ENCODE data around the gene RSPO4. TPM values are rescaled to one million over a fixed set of nuclear protein-coding genes. Genes with fewer than 3 reads are reported as not detected.

RSPO4 gene
- 7.0 TPM for polyA plus RNA-seq (2013, experiment 1 of 2)
- polyA plus RNA-seq (2013, experiment 2 of 2), result 5.7 TPM

- no peaks in the 10 kb centered on the region for H3K36me3 ChIP-seq (ENCODE audit: control insufficient read depth, insufficient read depth, low read length)
- H3K27ac ChIP-seq (ENCODE audit: low read depth, low read length, severe bottlenecking), result peak within 1 kb of the TSS; percentile 87
- H3K4me1 ChIP-seq (ENCODE audit: control insufficient read depth, insufficient read depth, low read length, poor library complexity, severe bottlenecking), result no peaks in the 10 kb centered on the region
- WGBS, 2 experiments (ENCODE audit: insufficient coverage in 2 of 2), result 2 to 3% methylated on average over 59 to 66 of the region's 88 CpGs
- H3K4me3 ChIP-seq (ENCODE audit: extremely low read depth, insufficient read depth, low read length, poor library complexity, severe bottlenecking), result peak within 1 kb of the TSS; percentile 44
- no peaks in the 10 kb centered on the region for H3K9me3 ChIP-seq (ENCODE audit: control insufficient read depth, low read length)
Measured at GRCh38 chr20:1001911-1002681, at the start of gene RSPO4. RSPO4 (minus strand) TSS chr20:1002311; CDS start chr20:1002164, 147 bp downstream.

DNA sequence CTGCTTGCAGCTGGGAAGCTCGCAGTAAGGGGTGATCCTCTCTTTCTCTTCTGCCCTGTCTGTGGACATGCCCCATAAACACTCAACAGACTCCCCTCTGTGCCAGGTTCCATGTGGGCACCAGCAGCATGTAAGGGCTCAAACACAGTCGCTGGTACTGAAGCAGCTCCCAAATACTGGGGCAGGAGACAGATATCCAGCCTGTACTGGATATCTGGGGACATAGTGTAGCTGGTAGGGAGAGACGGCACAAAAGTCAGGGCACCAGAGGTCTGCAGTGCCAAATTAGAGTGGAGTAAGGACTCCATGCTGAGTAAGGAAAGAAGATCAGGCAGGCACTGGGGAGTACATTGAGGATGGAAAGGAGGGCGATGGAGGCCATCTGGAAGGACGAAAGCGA, 48.3 kb upstream of the RSPO4 start:
- H3K27ac ChIP-seq (ENCODE audit: low read depth, low read length, severe bottlenecking), result no peak overlapping the region
- no peaks in the 10 kb centered on the region for H3K9me3 ChIP-seq (ENCODE audit: control insufficient read depth, low read length)
- H3K36me3 ChIP-seq (ENCODE audit: control insufficient read depth, insufficient read depth, low read length), result no peaks in the 10 kb centered on the region
- H3K4me3 ChIP-seq (ENCODE audit: extremely low read depth, insufficient read depth, low read length, poor library complexity, severe bottlenecking), result no peak overlapping the region
- 83 to 84% methylated on average over 4 to 5 of the region's 6 CpGs for WGBS, 2 experiments (ENCODE audit: insufficient coverage in 2 of 2)
- no peaks in the 10 kb centered on the region for H3K4me1 ChIP-seq (ENCODE audit: control insufficient read depth, insufficient read depth, low read length, poor library complexity, severe bottlenecking)

GRCh38 chr20:1045860-1046418, 43.8 kb upstream of the RSPO4 start:
- Histone ChIP-seq H3K4me3 (ENCODE audit: extremely low read depth, insufficient read depth, low read length, poor library complexity, severe bottlenecking) (no peak overlapping the region), H3K4me1 (ENCODE audit: control insufficient read depth, insufficient read depth, low read length, poor library complexity, severe bottlenecking) (no peaks in the 10 kb centered on the region), H3K27ac (ENCODE audit: low read depth, low read length, severe bottlenecking) (no peak overlapping the region), H3K36me3 (ENCODE audit: control insufficient read depth, insufficient read depth, low read length) (no peaks in the 10 kb centered on the region), H3K9me3 (ENCODE audit: control insufficient read depth, low read length) (no peaks in the 10 kb centered on the region)
- WGBS, 2 experiments (ENCODE audit: insufficient coverage in 2 of 2), result 96 to 100% methylated on average over 1 to 2 of the region's 3 CpGs

DNA sequence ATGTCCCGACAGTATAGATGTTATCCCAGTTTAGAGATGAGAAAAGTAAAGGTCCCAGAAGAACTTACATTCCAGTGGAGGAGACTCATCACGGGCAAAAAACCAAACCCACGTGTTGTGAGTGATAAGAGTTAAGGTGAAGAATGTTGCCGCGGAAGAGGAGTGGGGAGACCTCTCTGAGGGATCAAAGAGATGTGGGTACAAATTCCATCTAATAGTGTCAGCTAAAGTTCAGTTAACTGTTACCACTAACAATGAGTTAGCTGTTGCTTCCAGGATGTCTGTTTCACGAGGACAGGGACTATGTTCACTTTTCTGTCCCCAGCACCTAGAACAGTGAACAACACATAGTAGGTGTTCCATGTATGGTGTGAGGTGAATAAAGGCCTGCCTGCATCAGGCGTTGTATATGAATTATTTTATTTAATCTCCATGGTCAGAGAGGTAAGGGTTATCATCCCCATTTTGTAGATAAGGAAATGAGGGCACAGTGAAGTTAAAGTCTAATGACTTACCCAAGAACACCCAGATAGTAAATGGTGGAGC, 39.8 kb upstream of the RSPO4 start:
- 88 to 90% methylated on average over 5 to 6 of the region's 7 CpGs for WGBS, 2 experiments (ENCODE audit: insufficient coverage in 2 of 2)
- Histone ChIP-seq H3K27ac (ENCODE audit: low read depth, low read length, severe bottlenecking) (no peak overlapping the region), H3K36me3 (ENCODE audit: control insufficient read depth, insufficient read depth, low read length) (no peaks in the 10 kb centered on the region), H3K9me3 (ENCODE audit: control insufficient read depth, low read length) (no peaks in the 10 kb centered on the region), H3K4me3 (ENCODE audit: extremely low read depth, insufficient read depth, low read length, poor library complexity, severe bottlenecking) (no peak overlapping the region), H3K4me1 (ENCODE audit: control insufficient read depth, insufficient read depth, low read length, poor library complexity, severe bottlenecking) (no peaks in the 10 kb centered on the region)

- no peaks in the 10 kb centered on the region for H3K9me3 ChIP-seq (ENCODE audit: control insufficient read depth, low read length)
- no peak overlapping the region for H3K27ac ChIP-seq (ENCODE audit: low read depth, low read length, severe bottlenecking)
- no peak overlapping the region for H3K4me3 ChIP-seq (ENCODE audit: extremely low read depth, insufficient read depth, low read length, poor library complexity, severe bottlenecking)
- no peaks in the 10 kb centered on the region for H3K36me3 ChIP-seq (ENCODE audit: control insufficient read depth, insufficient read depth, low read length)
- 81% methylated on average over 2 of the region's 2 CpGs; no CpG with 5 or more reads in 1 of the 2 experiments for WGBS, 2 experiments (ENCODE audit: insufficient coverage in 2 of 2)
- no peaks in the 10 kb centered on the region for H3K4me1 ChIP-seq (ENCODE audit: control insufficient read depth, insufficient read depth, low read length, poor library complexity, severe bottlenecking)
Measured at GRCh38 chr20:1038205-1038604, 36.1 kb upstream of the RSPO4 start.

- Histone ChIP-seq H3K27ac (ENCODE audit: low read depth, low read length, severe bottlenecking) (no peak overlapping the region), H3K4me1 (ENCODE audit: control insufficient read depth, insufficient read depth, low read length, poor library complexity, severe bottlenecking) (no peaks in the 10 kb centered on the region), H3K4me3 (ENCODE audit: extremely low read depth, insufficient read depth, low read length, poor library complexity, severe bottlenecking) (no peak overlapping the region), H3K9me3 (ENCODE audit: control insufficient read depth, low read length) (no peaks in the 10 kb centered on the region), H3K36me3 (ENCODE audit: control insufficient read depth, insufficient read depth, low read length) (no peaks in the 10 kb centered on the region)
- 83 to 100% methylated on average over 1 to 2 of the region's 2 CpGs for WGBS, 2 experiments (ENCODE audit: insufficient coverage in 2 of 2)
Measured at GRCh38 chr20:1037039-1037438, 34.9 kb upstream of the RSPO4 start.

GRCh38 chr20:1035466-1035865, 33.4 kb upstream of the RSPO4 start:
- whole genome bisulfite sequencing, 2 experiments (ENCODE audit: insufficient coverage in 2 of 2), result 100% methylated on average over 1 to 2 of the region's 3 CpGs
- Histone ChIP-seq H3K36me3 (ENCODE audit: control insufficient read depth, insufficient read depth, low read length) (no peaks in the 10 kb centered on the region), H3K9me3 (ENCODE audit: control insufficient read depth, low read length) (no peaks in the 10 kb centered on the region), H3K27ac (ENCODE audit: low read depth, low read length, severe bottlenecking) (no peak overlapping the region), H3K4me3 (ENCODE audit: extremely low read depth, insufficient read depth, low read length, poor library complexity, severe bottlenecking) (no peak overlapping the region), H3K4me1 (ENCODE audit: control insufficient read depth, insufficient read depth, low read length, poor library complexity, severe bottlenecking) (no peaks in the 10 kb centered on the region)

DNA sequence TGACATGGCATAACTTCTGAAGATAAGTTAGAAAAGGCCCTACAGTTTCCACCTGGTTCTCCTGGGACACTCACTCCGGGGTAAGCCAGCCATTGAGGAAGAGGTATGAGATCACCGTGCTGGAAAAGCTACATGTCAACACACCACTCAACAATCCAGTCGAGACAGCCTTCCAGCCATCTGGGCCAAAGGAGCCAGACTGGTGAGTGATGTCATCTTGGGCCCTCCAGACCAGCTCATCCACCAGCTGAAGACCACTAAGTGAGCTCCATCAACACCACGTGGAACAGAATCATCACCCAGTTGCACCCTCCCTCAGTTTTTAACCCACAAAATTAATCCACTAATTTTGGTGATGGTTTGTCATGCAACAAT, 32.3 kb upstream of the RSPO4 start:
- Histone ChIP-seq H3K9me3 (ENCODE audit: control insufficient read depth, low read length) (no peaks in the 10 kb centered on the region), H3K36me3 (ENCODE audit: control insufficient read depth, insufficient read depth, low read length) (no peaks in the 10 kb centered on the region), H3K4me3 (ENCODE audit: extremely low read depth, insufficient read depth, low read length, poor library complexity, severe bottlenecking) (no peak overlapping the region), H3K4me1 (ENCODE audit: control insufficient read depth, insufficient read depth, low read length, poor library complexity, severe bottlenecking) (no peaks in the 10 kb centered on the region), H3K27ac (ENCODE audit: low read depth, low read length, severe bottlenecking) (no peak overlapping the region)
- WGBS, 2 experiments (ENCODE audit: insufficient coverage in 2 of 2), result 76 to 90% methylated on average over 2 to 3 of the region's 4 CpGs

- H3K4me1 ChIP-seq (ENCODE audit: control insufficient read depth, insufficient read depth, low read length, poor library complexity, severe bottlenecking), result no peaks in the 10 kb centered on the region
- no peak overlapping the region for H3K4me3 ChIP-seq (ENCODE audit: extremely low read depth, insufficient read depth, low read length, poor library complexity, severe bottlenecking)
- H3K9me3 ChIP-seq (ENCODE audit: control insufficient read depth, low read length), result no peaks in the 10 kb centered on the region
- no peaks in the 10 kb centered on the region for H3K36me3 ChIP-seq (ENCODE audit: control insufficient read depth, insufficient read depth, low read length)
- no peak overlapping the region for H3K27ac ChIP-seq (ENCODE audit: low read depth, low read length, severe bottlenecking)
- WGBS, 2 experiments (ENCODE audit: insufficient coverage in 2 of 2), result 87 to 89% methylated on average over 2 to 6 of the region's 6 CpGs
Measured at GRCh38 chr20:1033751-1034414, 31.8 kb upstream of the RSPO4 start.

DNA sequence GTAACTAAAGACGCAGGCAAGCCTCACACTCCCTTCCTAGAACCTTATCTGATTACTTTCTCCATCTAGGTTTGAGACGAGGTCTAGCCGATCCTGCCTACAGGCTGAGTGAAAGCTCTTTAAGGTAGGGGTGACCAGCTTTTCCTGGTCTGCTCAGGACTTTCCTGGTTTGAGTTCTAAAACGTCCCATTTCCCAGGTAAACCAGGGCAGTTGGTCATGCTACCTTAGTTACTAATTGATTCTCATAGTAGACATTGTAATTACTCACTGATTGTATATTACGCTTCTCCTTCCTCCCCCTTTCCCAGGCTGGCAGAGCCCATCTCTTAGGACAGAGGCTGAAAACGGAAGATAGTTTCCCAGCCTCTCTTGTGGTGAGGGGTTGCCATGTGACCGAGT, 27.9 kb upstream of the RSPO4 start:
- H3K9me3 ChIP-seq (ENCODE audit: control insufficient read depth, low read length), result no peaks in the 10 kb centered on the region
- no peak overlapping the region for H3K27ac ChIP-seq (ENCODE audit: low read depth, low read length, severe bottlenecking)
- WGBS, 2 experiments (ENCODE audit: insufficient coverage in 2 of 2), result 92 to 100% methylated on average over 2 to 4 of the region's 7 CpGs
- H3K4me3 ChIP-seq (ENCODE audit: extremely low read depth, insufficient read depth, low read length, poor library complexity, severe bottlenecking), result no peak overlapping the region
- no peaks in the 10 kb centered on the region for H3K36me3 ChIP-seq (ENCODE audit: control insufficient read depth, insufficient read depth, low read length)
- H3K4me1 ChIP-seq (ENCODE audit: control insufficient read depth, insufficient read depth, low read length, poor library complexity, severe bottlenecking), result no peaks in the 10 kb centered on the region

Data from mesodermal cell (in vitro differentiated cells).